Stimulated activated CD4-positive, alpha-beta T cell treated with anti-CD3 and anti-CD28 coated beads, Interleukin-1b, Interleukin-23, amount 100 ng/mL, for 1 hour (primary cell): ENCODE data around the gene SCCPDH.
"Not testable (repeated sequence)": the region's sequence is repeated elsewhere in the genome, so short reads cannot be mapped to it uniquely, and the experiment has no call there.

ENCODE experiments used
- DNase-seq, 2 donors: peaks; one replicate each; pipeline ENCODE4 v3.0.0-alpha.2; 2020; ENCODE audit warnings: low read depth in 2 of 2

The SCCPDH gene

DNA sequence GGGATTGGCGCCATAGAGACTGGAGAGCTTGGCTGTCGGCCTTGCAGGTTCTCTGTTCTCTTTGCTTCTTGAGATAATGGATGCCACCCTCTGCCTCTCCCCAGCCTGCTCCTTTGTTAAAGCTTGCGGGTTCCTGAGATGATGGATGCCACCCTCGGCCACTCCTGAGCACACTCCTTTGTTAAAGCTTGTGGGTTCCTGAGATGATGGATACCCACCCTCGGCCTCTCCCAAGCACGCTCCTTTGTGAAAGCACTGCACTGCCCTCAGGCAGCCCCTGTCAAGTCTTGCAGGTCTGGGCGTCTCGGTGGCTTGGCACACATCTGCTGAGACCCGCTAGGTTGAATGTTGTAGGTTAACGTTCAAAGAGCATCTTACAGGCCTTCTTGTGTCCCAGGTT is 76.5 kb downstream of the SCCPDH start:
- DNase-seq: no peak

GRCh38 chr1:246801241-246802020 is 77.2 kb downstream of the SCCPDH start:
- DNase-seq: no peak

GRCh38 chr1:246803373-246803772 is 79.2 kb downstream of the SCCPDH start:
- DNase-seq: no peak

- no peak for DNase-seq
These were observed 79.7 kb downstream of the SCCPDH start for GRCh38 chr1:246803883-246804282.

DNA sequence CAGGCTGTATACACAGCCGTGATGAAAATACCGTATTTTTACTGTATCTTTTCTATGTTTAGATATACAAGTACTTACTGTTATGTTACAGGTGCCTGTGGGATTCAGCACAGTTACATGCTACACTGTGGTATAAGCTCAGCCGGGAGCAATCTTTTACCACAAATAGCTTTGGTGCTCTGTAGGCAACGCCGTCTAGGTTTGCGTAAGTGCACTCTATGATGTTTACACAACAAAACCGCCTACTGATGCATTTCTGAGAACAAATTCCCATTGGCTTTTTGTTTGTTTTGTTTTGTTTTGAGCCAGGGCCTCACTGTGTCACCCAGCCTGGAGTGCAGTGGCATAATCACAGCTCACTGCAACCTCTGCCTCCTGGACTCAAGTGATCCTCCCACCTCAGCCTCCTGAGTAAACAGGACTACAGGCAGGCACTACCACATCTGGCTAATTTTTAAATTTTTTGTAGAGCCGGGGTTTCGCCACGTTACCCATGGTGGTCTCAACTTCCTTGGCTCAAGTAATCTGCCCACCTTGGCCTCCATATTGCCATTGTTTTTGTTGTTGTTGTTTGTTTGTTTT is 81.0 kb downstream of the SCCPDH start:
- no peak for DNase-seq

GRCh38 chr1:246809473-246809872 is 85.3 kb downstream of the SCCPDH start:
- no peak for DNase-seq

DNA sequence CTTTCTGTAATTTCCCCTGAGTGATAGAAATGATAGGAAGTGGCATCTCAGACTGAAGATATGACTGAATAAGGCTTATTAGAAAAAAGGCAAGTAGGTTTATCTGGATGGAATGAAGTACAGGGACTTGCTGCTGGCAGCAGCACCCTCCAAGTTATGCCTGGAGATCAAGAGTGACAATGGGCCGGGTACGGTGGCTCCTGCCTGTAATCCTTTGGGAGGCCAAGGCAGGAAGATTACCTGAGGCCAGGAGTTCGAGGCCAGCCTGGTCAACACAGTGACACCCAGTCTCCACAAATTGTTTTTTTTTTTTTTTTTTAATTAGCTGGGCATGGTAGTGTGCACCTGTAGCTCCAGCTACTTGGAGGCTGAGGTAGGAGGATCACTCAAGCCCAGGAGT is 87.8 kb downstream of the SCCPDH start:
- DNase-seq: no peak

DNA sequence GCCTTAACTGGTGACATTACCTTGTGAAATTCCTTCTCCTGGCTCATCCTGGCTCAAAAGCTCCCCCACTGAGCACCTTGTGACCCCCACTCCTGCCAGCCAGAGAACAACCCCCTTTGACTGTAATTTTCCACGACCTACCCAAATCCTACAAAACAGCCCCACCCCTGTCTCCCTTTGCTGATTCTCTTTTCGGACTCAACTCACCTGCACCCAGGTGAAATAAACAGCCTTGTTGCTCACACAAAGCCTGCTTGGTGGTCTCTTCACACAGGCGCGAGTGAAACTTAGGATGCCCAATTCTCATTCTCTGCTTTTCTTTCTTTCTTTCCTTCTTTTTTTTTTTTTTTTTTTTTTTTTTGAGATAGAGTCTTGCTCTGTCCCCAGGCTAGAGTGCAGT is 89.1 kb downstream of the SCCPDH start:
- not testable (repeated sequence) for DNase-seq

GRCh38 chr1:246814890-246815289 is 90.7 kb downstream of the SCCPDH start:
- DNase-seq: no peak

GRCh38 chr1:246815693-246816270 is 91.6 kb downstream of the SCCPDH start:
- no peak for DNase-seq
